Measurements from ENCODE around the gene TIPARP. TPM values are rescaled to one million over a fixed set of nuclear protein-coding genes. Genes with fewer than 3 reads are reported as not detected.

TIPARP gene
- polyA plus RNA-seq, 1 of the 3 experiments (the other 2 are of a cell fraction): 6.2 TPM

Other genes with a start within 250 kb of the TIPARP start
- 61.7 and 96.1 TPM in 2 replicates for gene SSR3, start 119.5 kb upstream of the TIPARP start, polyA plus RNA-seq (2012; rRNA removed)
- gene LEKR1, start 151.8 kb downstream of the TIPARP start, polyA plus RNA-seq (2012; rRNA removed): 0.30 and 0.55 TPM in 2 replicates

All from SK-N-SH (cell line).